ENCODE data around the gene RPS15. TPM values are rescaled to one million over a fixed set of nuclear protein-coding genes. Genes with fewer than 3 reads are reported as not detected.

RPS15 gene
- total RNA-seq, 2 experiments from 2014 or later, result 1,438 to 1,457 TPM

DNA sequence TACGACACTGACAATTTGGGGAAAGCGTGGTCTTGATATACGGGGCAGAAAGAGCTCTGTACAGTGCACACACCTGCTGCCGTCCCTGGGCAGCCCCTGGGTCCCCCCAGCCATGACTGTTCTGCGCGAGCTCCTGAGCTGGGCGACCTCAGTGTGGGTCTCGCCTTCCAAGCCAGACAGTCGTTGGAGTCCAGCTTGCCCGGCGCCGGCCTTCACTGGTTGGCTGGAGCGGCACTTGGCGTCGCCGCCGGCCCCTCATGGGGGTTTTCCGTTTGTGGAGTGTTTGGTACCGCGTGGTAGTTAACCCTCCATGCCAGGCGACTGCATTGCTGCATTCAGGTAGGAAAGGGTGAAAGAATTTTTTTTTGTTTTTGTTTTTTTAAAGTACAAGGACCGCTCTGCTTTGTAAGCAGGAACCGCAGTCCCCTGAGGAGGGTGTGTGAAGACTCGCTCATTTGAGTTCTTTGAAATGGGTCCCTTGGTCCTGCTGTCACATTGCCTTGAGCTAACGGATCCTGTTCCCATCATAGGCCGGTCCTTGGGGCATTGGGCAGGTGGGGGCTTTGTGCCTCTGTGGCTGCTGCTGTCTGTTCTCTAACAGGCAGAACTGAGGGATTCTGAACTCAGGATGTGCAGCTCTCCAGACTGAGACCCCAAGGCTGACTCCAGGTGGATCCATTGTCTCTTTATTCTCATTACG is 10.8 kb upstream of the RPS15 start:
- ATAC-seq (ENCODE audit: low read depth) (no peak), DNase-seq (no peak)
- peaks cover 1% of the 10 kb centered on the region for H3K4me1 Mint-ChIP-seq
- POLR2A ChIA-PET, result no interaction called here
- no peak overlapping the region for H3K4me3 Mint-ChIP-seq
- peaks cover 17% of the 10 kb centered on the region for H3K36me3 Mint-ChIP-seq
- H3K27ac Mint-ChIP-seq, result no peak overlapping the region
- H3K27me3 Mint-ChIP-seq, result no peaks in the 10 kb centered on the region
- H3K9me3 Mint-ChIP-seq, result no peaks in the 10 kb centered on the region

DNA sequence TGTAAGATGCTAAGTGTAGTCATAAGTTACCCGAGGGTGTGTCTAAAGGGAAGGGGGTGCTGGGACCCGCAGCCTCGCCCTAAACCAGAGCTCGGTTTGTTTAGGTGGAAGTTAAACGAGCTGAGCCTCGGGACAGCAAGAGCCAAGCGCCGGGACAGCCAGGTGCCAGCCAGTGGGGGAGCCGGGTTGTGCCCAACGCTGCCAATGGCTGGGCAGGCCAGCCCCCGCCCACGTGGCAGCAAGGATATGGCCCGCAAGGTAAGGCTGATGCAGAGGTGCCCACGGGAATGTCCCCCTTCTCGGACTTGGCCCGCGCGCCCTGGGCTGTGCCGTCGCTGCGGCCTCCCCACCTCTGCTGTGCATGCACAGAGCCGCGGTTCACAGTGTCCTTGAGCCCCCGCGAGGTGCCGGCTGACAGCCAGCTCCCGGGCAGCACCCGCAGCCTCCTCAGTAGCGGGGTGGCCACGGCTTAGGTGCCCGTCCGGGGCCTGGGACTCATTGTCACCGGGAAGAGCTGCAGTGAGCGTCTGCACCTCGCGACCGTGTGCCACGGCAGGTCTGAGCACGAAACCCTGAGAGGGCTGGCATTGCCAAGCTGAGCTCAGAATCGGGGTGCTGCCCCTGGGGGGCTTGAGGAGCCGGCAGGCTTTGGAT is 9.3 kb upstream of the RPS15 start:
- H3K9me3 Mint-ChIP-seq, result no peaks in the 10 kb centered on the region
- H3K36me3 Mint-ChIP-seq, result peaks cover 10% of the 10 kb centered on the region
- H3K27ac Mint-ChIP-seq, result no peak overlapping the region
- H3K27me3 Mint-ChIP-seq, result no peaks in the 10 kb centered on the region
- ATAC-seq (ENCODE audit: low read depth) (no peak), DNase-seq (no peak)
- peaks cover 1% of the 10 kb centered on the region for H3K4me1 Mint-ChIP-seq
- no peak overlapping the region for H3K4me3 Mint-ChIP-seq
- POLR2A ChIA-PET, result no interaction called here

DNA sequence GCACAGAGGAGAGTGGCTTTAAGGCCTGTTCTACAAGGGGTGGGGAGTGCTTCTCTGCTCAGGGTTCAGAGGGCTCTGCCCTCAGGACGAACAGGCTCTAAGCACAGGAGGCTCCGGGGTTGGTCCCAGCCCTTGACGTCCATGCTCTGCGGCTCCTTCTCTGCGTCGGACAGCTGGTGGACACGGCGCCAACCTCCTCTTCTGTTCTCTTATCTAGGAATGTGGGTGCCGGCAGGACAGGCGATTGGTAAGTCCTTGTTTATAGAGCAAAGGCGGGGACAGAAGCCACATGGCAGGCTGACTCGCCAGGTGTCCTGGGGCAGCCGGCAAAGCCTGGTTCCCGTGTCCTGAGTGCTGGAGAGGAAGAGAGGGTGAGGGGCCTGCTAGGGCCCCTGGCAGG is 8.4 kb upstream of the RPS15 start:
- POLR2A ChIA-PET, result no interaction called here
- Mint-ChIP-seq H3K36me3 (peaks cover 7% of the 10 kb centered on the region), H3K4me3 (no peak overlapping the region), H3K9me3 (no peaks in the 10 kb centered on the region), H3K27ac (no peak overlapping the region), H3K4me1 (peaks cover 1% of the 10 kb centered on the region), H3K27me3 (no peaks in the 10 kb centered on the region)
- DNase-seq (no peak), ATAC-seq (ENCODE audit: low read depth) (no peak)

DNA sequence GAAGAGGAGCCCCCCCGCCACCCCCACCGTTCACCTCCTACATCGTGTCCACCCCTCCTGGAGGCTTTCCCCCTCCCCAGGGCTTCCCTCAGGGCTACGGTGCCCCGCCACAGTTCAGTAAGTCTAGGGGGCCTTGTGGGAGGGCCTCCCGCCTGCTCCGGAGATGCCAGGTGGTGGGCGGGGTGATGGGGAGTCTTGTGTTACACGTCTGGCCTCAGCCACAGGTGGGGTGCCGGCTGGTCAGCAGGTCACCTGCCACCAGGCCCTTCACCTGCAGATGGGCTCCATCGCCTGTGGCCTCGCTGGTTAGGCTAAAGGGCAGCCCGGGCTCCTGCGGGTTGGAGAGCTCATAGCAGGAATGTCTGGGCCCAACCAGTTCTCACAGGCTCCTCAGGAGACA is 8.0 kb upstream of the RPS15 start:
- H3K4me1 Mint-ChIP-seq, result no peaks in the 10 kb centered on the region
- H3K27ac Mint-ChIP-seq, result no peak overlapping the region
- ATAC-seq (ENCODE audit: low read depth), result no peak
- H3K36me3 Mint-ChIP-seq, result peaks cover 6% of the 10 kb centered on the region
- no peaks in the 10 kb centered on the region for H3K27me3 Mint-ChIP-seq
- no peaks in the 10 kb centered on the region for H3K9me3 Mint-ChIP-seq
- no peak for DNase-seq
- POLR2A ChIA-PET, result no interaction called here
- H3K4me3 Mint-ChIP-seq, result no peak overlapping the region

DNA sequence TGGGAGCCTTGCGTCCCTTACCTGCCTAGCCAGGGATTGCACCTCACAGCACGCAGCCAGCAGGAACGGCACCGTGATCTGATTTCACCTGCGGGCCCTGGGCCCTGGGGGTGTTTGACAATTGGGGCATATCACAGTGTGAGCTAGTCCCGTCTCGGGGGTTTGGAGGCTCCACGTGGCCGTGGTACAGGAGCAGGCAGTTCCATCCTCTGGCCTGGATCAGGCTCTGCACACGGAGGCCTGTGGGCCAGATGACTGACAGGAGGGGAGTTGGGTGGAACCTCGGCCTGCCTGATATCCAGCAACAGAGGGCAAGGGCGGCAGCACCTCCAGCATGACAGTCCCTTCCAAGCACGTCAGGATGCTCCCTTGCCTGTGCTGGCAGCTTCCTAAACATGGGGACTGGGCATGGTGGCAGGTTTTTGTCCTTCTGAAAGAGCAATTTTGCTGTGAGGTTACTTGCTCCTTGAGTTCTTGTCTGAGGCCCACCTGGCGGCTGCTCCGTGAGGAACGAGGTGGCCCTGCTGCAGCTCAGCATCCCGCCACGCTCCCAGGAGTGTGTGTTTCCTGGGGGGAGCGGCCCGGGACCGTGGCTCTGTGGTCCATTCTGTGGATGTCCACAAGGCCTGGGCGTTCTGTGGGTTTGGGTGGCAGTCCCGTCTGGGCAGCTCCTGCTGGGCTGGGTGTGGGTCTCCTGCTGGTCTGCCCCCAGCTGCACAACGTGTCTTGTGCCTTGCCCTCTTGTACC is 6.3 kb upstream of the RPS15 start:
- no peaks in the 10 kb centered on the region for H3K4me1 Mint-ChIP-seq
- no peak overlapping the region for H3K27ac Mint-ChIP-seq
- H3K9me3 Mint-ChIP-seq, result no peaks in the 10 kb centered on the region
- POLR2A ChIA-PET, result no interaction called here
- no peak for ATAC-seq (ENCODE audit: low read depth)
- no peaks in the 10 kb centered on the region for H3K27me3 Mint-ChIP-seq
- no peak overlapping the region for H3K4me3 Mint-ChIP-seq
- H3K36me3 Mint-ChIP-seq, result peaks cover 10% of the 10 kb centered on the region
- no peak for DNase-seq

DNA sequence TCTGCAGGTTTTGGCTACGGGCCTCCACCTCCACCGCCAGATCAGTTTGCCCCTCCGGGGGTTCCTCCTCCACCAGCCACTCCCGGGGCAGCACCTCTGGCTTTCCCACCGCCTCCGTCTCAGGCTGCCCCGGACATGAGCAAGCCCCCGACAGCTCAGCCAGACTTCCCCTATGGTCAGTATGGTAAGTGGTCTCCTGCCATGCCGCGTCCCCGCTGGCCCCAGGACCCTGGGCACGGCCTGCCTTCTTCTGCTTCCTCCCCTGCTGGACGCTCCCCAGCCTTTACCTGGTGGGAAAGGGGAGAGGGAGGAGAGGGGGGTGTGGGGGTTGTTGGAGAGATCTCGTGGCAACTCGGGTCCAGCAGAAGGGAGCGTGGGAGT is 5.7 kb upstream of the RPS15 start:
- Mint-ChIP-seq H3K4me1 (no peaks in the 10 kb centered on the region), H3K36me3 (peaks cover 10% of the 10 kb centered on the region), H3K9me3 (no peaks in the 10 kb centered on the region), H3K27me3 (no peaks in the 10 kb centered on the region), H3K4me3 (no peak overlapping the region), H3K27ac (no peak overlapping the region)
- POLR2A ChIA-PET, result no interaction called here
- no peak for ATAC-seq (ENCODE audit: low read depth)
- no peak for DNase-seq

DNA sequence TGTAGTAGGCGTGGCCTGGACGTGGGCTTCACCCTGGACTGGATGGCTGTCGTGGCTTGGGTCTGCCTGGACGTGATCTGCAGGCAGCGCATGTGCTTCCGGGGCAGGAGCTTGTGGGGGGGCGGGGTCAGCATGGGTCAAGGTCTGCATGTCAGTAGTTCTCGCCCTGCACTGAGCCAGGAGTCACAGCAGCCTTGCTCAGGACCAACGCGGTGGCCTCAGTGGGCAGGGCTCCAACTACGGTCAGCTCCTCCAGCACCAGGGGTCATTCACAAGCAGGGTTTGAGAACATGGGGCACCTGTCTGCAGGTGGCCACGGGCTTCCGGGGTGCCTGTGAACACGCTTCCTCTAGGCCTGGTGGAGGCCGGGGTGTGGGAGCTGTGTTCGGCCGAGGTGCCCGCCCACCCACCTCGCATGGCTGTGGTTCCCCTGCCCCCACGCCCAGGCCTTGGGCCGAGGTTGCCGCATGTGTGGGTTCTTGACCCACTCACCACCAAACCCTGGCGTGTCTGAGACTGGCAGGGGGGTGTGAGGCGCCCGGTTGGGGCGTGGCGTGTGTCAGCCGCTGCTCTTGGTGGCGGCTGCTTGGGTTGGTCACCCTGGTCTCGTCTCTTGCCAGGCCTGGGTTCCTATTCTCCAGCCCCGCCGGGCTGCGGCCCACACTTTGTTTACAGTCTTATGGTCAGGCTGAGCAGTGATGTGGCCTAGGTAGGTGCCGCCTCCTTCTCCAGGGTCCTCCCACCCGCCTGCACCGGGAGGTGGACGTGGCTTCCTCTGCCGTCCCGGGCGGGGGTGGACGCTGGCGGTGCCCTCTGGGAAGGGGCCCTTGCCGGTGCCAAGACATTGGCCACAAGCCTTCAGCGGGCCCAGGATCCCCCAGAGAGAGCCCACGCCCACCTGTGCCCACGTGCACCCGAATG is 4.8 kb upstream of the RPS15 start:
- Mint-ChIP-seq H3K27ac (no peak overlapping the region), H3K4me1 (peaks cover 1% of the 10 kb centered on the region), H3K9me3 (no peaks in the 10 kb centered on the region), H3K4me3 (no peak overlapping the region), H3K36me3 (peaks cover 13% of the 10 kb centered on the region), H3K27me3 (no peaks in the 10 kb centered on the region)
- DNase-seq, result no peak
- POLR2A ChIA-PET, result no interaction called here
- ATAC-seq (ENCODE audit: low read depth), result no peak

DNA sequence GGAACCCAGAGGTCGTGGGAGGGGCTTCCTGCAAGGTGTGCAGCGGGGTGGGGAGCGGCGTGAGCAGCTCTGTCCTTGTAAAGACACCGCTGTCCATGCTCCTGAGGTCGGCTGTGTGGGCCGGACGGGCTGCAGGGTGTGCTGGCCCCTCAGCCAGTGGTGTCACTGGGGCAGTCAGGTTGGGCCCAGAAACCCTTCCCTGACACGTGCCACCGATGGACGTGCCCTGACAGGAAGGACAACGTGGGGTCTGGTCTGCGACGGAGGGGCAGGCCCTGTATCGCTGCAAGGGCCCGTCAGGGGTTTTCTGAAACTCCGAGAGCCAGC is 4.2 kb upstream of the RPS15 start:
- Mint-ChIP-seq H3K36me3 (peaks cover 13% of the 10 kb centered on the region), H3K4me3 (no peak overlapping the region), H3K27ac (no peak overlapping the region), H3K27me3 (no peaks in the 10 kb centered on the region), H3K4me1 (peaks cover 1% of the 10 kb centered on the region), H3K9me3 (no peaks in the 10 kb centered on the region)
- ATAC-seq (ENCODE audit: low read depth) (no peak), DNase-seq (no peak)
- POLR2A ChIA-PET, result no interaction called here

DNA sequence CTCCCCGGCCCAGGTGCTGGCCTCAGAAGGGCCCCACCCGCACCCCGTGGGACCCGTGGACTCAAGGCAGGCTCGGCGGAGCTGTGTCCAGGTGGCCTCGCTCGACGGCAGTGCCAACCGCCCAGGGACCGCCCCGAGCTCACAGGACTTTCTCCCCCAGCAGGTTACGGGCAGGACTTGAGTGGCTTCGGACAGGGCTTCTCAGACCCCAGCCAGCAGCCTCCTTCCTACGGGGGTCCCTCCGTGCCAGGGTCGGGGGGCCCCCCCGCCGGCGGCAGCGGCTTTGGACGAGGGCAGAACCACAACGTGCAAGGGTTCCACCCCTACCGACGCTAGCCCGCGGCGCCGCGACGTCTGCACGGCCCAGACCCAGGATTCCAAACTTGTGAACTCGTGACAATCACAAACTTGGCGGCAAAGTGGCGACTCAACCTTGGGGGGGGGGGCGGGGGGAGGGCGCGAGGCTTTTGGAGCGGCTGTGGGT is 3.6 kb upstream of the RPS15 start:
- peaks cover 4% of the 10 kb centered on the region for H3K4me1 Mint-ChIP-seq
- POLR2A ChIA-PET, result no interaction called here
- H3K4me3 Mint-ChIP-seq, result no peak overlapping the region
- no peak for ATAC-seq (ENCODE audit: low read depth)
- no peak for DNase-seq
- H3K27ac Mint-ChIP-seq, result no peak overlapping the region
- peaks cover 18% of the 10 kb centered on the region for H3K36me3 Mint-ChIP-seq
- H3K9me3 Mint-ChIP-seq, result no peaks in the 10 kb centered on the region
- no peaks in the 10 kb centered on the region for H3K27me3 Mint-ChIP-seq

DNA sequence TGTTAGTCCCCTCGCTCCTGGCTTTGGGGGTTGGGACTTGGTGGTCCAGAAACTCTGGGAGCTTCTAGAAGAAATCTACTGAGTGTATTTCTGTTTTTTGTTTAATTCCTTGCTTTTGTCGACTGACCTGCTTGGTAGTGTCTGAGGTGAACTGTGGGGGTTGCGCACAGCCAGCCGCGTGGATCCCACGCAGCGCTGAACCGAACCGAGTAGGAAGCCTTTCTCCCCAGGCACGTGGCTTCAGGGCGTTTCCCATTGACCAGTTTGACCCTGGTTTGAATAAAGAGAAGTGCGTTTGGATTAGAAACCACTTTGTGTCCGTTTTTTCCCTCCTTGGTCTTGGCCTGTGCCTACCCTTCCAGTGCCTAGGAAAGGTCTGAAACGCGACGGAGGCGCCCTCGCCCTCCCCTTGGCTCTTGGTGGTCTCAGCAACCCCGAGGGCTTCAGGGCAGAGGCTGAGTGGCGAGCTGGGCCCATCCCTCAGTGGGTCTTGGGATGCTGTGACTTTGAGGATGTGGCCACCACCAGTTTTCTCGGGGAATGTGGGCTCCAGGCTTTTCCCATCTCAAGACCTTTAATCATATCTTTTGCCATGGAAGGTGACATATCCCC is 2.7 kb upstream of the RPS15 start:
- no peaks in the 10 kb centered on the region for H3K9me3 Mint-ChIP-seq
- DNase-seq (no peak), ATAC-seq (ENCODE audit: low read depth) (no peak)
- no peak overlapping the region for H3K27ac Mint-ChIP-seq
- POLR2A ChIA-PET, result no interaction called here
- H3K4me1 Mint-ChIP-seq, result peaks cover 6% of the 10 kb centered on the region
- H3K4me3 Mint-ChIP-seq, result no peak overlapping the region
- H3K27me3 Mint-ChIP-seq, result no peaks in the 10 kb centered on the region
- peaks cover 21% of the 10 kb centered on the region for H3K36me3 Mint-ChIP-seq

DNA sequence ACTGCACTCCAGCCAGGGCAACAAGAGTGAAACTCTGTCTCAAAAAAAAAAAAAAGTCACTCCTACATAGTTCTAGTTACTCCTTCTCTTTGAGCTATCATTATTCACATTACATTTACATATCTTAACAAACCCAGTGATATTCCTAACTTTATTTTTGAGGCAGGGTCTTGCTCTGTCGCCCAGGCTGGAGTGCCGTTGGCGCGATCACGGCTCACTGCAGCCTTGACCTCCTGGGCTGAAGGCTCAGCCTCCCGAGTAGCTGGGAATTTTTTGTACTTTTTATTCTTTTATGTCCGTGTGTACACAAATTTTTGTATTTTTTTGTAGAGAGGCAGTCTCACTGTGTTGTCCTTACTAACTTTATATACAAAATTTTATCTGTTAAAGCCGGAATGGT is 587 bp upstream of the RPS15 start:
- Mint-ChIP-seq H3K4me3 (peak overlapping the region; percentile 99), H3K27me3 (no peaks in the 10 kb centered on the region), H3K27ac (no peak overlapping the region), H3K4me1 (peaks cover 9% of the 10 kb centered on the region), H3K36me3 (peaks cover 25% of the 10 kb centered on the region), H3K9me3 (no peaks in the 10 kb centered on the region)
- POLR2A ChIA-PET, result interaction anchor here (1.0 to 2.3 kb wide), 3 partner anchors 25 to 28 kb away, joined by 4 to 12 read pairs (median 4); no protein-coding TSS in a partner anchor
- ATAC-seq (ENCODE audit: low read depth) (no peak), DNase-seq (no peak)

DNA sequence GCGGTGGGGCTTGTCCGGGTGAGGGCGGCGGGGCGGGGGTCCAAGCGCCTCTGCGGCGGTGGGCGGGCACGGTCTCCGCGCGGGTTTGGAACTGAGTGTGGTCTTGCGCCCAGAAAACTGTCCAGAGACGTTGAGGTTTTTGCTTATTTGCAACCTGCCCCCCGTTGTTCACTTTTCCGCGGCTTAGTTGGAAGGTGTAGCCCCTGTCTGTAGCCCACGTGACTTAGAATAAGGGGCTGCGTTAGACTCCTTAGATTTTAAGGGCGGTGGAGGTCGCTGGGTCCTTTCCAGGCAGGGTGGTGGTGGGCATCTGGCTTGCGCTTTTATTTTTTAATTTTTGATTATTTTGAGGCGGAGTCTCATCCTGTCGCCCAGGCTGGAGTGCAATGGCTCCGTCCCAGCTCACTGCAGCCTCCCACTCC is 748 bp downstream of the RPS15 start:
- POLR2A ChIA-PET, result interaction anchor here (0.8 to 0.9 kb wide), 2 partner anchors 27 to 30 kb away, joined by 3 to 5 read pairs; no protein-coding TSS in a partner anchor

More for the DNA sequence above, 748 bp downstream of the RPS15 start:
- Mint-ChIP-seq H3K9me3 (no peaks in the 10 kb centered on the region), H3K27ac (peak overlapping the region; percentile 80), H3K4me3 (peak overlapping the region; percentile 99), H3K27me3 (no peaks in the 10 kb centered on the region), H3K4me1 (peaks cover 9% of the 10 kb centered on the region), H3K36me3 (peaks cover 25% of the 10 kb centered on the region)
- DNase-seq (no peak), ATAC-seq (ENCODE audit: low read depth) (no peak)
